MM.1S (cell line): Measurements from ENCODE around the gene BACE2.

Experiments
- DNase-seq: peaks from one replicate; pipeline ENCODE4 v3.0.0-alpha.2; 2015
- H2AFZ ChIP-seq: fragments of 300-600 bp; sonication (generic); 2 replicates; pipeline ENCODE4 v1.6.0; 2016; ENCODE audit warnings: antibody characterized with exemption, low read length
- H3F3A ChIP-seq: fragments of 300-600 bp; sonication (generic); 2 replicates; pipeline ENCODE4 v1.6.1; 2016; ENCODE audit warnings: mild to moderate bottlenecking, antibody characterized with exemption, low read length, moderate library complexity, mixed read lengths; ENCODE audit not compliant: insufficient read depth
- H3K27ac ChIP-seq: fragments of 300-600 bp; sonication (generic); 2 replicates; pipeline ENCODE4 v1.5.1; 2016; ENCODE audit warnings: mild to moderate bottlenecking, low read length
- H3K27me3 ChIP-seq: fragments of 300-600 bp; sonication (generic); replicated peaks from 2 replicates; pipeline ENCODE4 v1.6.0; 2016; ENCODE audit warnings: low read length; ENCODE audit not compliant: insufficient read depth
- H3K36me3 ChIP-seq: fragments of 300-600 bp; sonication (generic); replicated peaks from 2 replicates; pipeline ENCODE4 v1.6.1; 2016; ENCODE audit warnings: mild to moderate bottlenecking, low read length, mixed read lengths; ENCODE audit not compliant: insufficient read depth
- H3K4me1 ChIP-seq: fragments of 300-600 bp; sonication (generic); 2 replicates; pipeline ENCODE4 v1.6.1; 2016; ENCODE audit warnings: low read length, mixed read lengths
- H3K4me2 ChIP-seq: fragments of 300-600 bp; sonication (generic); 2 replicates; pipeline ENCODE4 v1.6.0; 2016; ENCODE audit warnings: low read depth, low read length
- H3K4me3 ChIP-seq: fragments of 300-600 bp; sonication (generic); 2 replicates; pipeline ENCODE4 v1.5.1; 2016; ENCODE audit warnings: low read length, mixed read lengths
- H3K79me2 ChIP-seq: fragments of 300-600 bp; sonication (generic); 2 replicates; pipeline ENCODE4 v1.6.1; 2016; ENCODE audit warnings: mixed run types, low read length, mixed read lengths
- H3K9ac ChIP-seq: fragments of 300-600 bp; sonication (generic); 2 replicates; pipeline ENCODE4 v1.6.1; 2016; ENCODE audit warnings: low read length, mixed read lengths
- H3K9me2 ChIP-seq: fragments of 300-600 bp; sonication (generic); replicated peaks from 2 replicates; pipeline ENCODE4 v1.6.1; 2016; ENCODE audit warnings: mild to moderate bottlenecking, low read length, mixed read lengths; ENCODE audit not compliant: insufficient read depth
- H3K9me3 ChIP-seq: fragments of 300-600 bp; sonication (generic); replicated peaks from 2 replicates; pipeline ENCODE4 v1.6.1; 2016; ENCODE audit warnings: mild to moderate bottlenecking, low read length, mixed read lengths; ENCODE audit not compliant: insufficient read depth
- H4K20me1 ChIP-seq: fragments of 300-600 bp; sonication (generic); 2 replicates; pipeline ENCODE4 v1.6.1; 2016; ENCODE audit warnings: mild to moderate bottlenecking, low read length, moderate library complexity, mixed read lengths; ENCODE audit not compliant: insufficient read depth
- EZH2 ChIP-seq: fragments of 300-600 bp; sonication (generic); optimal IDR thresholded peaks from 2 replicates; pipeline ENCODE3; 2017; ENCODE audit warnings: low read depth, mild to moderate bottlenecking, antibody characterized with exemption, low read length, mixed read lengths
- EZH2phosphoT487 ChIP-seq: fragments of 300-600 bp; sonication (generic); IDR thresholded peaks from 2 replicates; pipeline ENCODE4 v1.6.1; 2018; ENCODE audit warnings: antibody characterized with exemption, low read length
- TF ChIP-seq, protein P1 (sequence below): fragments of 300-600 bp; sonication (generic); IDR thresholded peaks from 2 replicates; pipeline ENCODE4 v1.5.1; 2016; ENCODE audit warnings: antibody characterized with exemption, low read length, mixed read lengths

The BACE2 gene

DNA sequence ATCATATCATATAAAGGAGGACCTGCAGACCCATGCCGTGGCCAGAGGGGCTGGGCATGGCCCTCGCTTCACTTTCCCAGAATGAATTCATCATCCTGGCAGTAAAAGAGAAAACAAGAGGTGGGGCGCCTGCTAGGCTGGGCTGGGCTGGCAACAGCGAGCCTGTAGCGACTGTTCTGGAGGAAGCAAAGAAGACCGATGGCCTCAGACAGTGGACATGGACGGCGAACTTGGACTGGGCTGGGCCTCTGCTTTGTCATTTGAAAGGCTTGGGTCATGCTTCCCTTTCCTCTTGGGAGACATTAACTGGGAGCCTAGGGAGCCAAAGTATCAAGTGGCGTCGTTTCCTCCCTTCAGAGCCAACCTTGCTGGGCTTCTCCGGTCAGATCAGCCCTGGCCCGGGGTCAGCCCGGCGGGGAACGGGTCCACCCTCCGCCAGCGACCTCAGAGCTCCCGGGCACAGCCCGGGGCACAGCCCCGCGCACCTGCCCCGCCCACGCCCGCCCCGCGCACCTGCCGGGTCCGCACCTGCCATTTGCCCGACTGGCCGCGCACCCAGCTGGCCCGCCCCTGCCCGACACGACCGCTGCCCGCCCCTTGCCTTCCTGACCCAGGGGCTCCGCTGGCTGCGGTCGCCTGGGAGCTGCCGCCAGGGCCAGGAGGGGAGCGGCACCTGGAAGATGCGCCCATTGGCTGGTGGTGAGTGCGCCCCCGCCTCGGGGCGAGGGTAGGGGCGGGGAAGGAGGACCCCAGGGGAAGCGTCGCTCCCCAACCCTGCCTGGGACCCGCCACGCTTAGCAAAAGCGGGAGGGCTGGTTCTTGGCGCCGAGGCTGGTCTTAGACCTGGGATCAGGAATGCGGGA is 148.5 kb downstream of the BACE2 start, which contains the start of gene FAM3B:
FAM3B (plus strand) TSS at position 602 of the 863 bp plus-strand sequence; CDS start at position 681, 79 bp downstream.
- TF ChIP-seq, protein P1, sequence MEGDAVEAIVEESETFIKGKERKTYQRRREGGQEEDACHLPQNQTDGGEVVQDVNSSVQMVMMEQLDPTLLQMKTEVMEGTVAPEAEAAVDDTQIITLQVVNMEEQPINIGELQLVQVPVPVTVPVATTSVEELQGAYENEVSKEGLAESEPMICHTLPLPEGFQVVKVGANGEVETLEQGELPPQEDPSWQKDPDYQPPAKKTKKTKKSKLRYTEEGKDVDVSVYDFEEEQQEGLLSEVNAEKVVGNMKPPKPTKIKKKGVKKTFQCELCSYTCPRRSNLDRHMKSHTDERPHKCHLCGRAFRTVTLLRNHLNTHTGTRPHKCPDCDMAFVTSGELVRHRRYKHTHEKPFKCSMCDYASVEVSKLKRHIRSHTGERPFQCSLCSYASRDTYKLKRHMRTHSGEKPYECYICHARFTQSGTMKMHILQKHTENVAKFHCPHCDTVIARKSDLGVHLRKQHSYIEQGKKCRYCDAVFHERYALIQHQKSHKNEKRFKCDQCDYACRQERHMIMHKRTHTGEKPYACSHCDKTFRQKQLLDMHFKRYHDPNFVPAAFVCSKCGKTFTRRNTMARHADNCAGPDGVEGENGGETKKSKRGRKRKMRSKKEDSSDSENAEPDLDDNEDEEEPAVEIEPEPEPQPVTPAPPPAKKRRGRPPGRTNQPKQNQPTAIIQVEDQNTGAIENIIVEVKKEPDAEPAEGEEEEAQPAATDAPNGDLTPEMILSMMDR, result no peak
- TF ChIP-seq EZH2phosphoT487 (no peak), EZH2 (no peak)
- no peak within 1 kb of the TSS for H3K9ac ChIP-seq
- H3K36me3 ChIP-seq, result no peaks in the 10 kb centered on the region
- no peak for DNase-seq
- no peaks in the 10 kb centered on the region for H4K20me1 ChIP-seq
- H3K27ac ChIP-seq, result no peak within 1 kb of the TSS
- no peak within 1 kb of the TSS for H3K4me3 ChIP-seq
- H3K27me3 ChIP-seq, result no peaks in the 10 kb centered on the region
- no peak within 1 kb of the TSS for H2AFZ ChIP-seq
- H3K79me2 ChIP-seq, result no peaks in the 10 kb centered on the region
- H3F3A ChIP-seq, result no peaks in the 10 kb centered on the region; the same call in 1 of the 2 replicates
- no peak within 1 kb of the TSS for H3K4me2 ChIP-seq
- H3K9me3 ChIP-seq, result no peaks in the 10 kb centered on the region
- H3K4me1 ChIP-seq, result peaks cover 7% of the 10 kb centered on the region
- H3K9me2 ChIP-seq, result no peaks in the 10 kb centered on the region

DNA sequence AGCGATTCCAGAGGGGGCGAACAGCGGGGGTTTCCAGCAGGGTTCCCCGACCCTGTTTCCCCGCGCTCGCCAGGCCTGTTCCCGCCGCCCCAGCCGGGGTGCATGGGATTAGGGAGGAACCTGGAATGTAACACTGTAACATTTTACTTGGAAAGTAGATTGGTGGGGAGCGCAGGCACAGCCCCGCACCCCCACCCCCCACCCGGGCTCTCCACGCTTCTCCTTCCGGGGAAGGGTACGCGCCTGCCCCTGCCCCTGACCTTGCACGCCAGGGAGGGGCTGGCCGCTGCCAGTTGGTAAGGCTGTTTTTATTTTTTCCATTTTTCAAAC is 149.1 kb downstream of the BACE2 start:
- no peak overlapping the region for H3K4me2 ChIP-seq
- TF ChIP-seq, protein P1, result no peak
- TF ChIP-seq EZH2phosphoT487, result no peak
- TF ChIP-seq EZH2, result no peak
- H3K4me3 ChIP-seq, result no peak overlapping the region

DNA sequence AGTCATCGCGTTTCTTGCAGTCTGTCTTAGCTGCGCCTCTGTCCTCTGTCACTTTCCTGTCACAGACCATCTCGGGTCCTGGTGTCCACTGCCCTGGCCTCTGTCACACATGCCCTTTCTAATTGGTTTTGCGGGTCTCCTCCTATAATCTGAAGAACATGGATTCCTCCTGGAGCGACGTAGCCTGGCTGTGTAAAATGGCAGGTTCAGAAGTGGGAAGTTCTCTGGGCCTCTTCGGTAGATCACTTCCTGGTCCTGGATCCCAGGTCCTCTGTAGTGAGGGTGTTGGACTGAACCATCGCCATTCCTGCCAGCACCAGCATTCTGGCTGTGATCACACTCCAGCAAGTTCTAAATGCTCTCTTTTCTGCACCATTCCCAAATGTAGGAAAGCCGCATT is 149.5 kb downstream of the BACE2 start:
- DNase-seq, result no peak
- no peaks in the 10 kb centered on the region for H3K27me3 ChIP-seq
- no peak overlapping the region for H3K27ac ChIP-seq
- H3K9me2 ChIP-seq, result no peaks in the 10 kb centered on the region
- H3K9ac ChIP-seq, result no peak overlapping the region
- no peak overlapping the region for H2AFZ ChIP-seq
- no peaks in the 10 kb centered on the region for H4K20me1 ChIP-seq
- peaks cover 17% of the 10 kb centered on the region for H3K4me1 ChIP-seq
- no peaks in the 10 kb centered on the region for H3K36me3 ChIP-seq
- no peaks in the 10 kb centered on the region for H3K9me3 ChIP-seq
- H3K4me2 ChIP-seq, result no peak overlapping the region
- TF ChIP-seq EZH2 (no peak), EZH2phosphoT487 (no peak)
- TF ChIP-seq, protein P1, result no peak
- H3K4me3 ChIP-seq, result no peak overlapping the region
- H3K79me2 ChIP-seq, result no peaks in the 10 kb centered on the region
- H3F3A ChIP-seq, result no peaks in the 10 kb centered on the region; the same call in 1 of the 2 replicates

More for the DNA sequence above, 149.1 kb downstream of the BACE2 start:
- H3K27ac ChIP-seq, result no peak overlapping the region
- no peaks in the 10 kb centered on the region; the same call in 1 of the 2 replicates for H3F3A ChIP-seq
- DNase-seq, result no peak
- no peaks in the 10 kb centered on the region for H3K9me3 ChIP-seq
- H4K20me1 ChIP-seq, result no peaks in the 10 kb centered on the region
- H3K79me2 ChIP-seq, result no peaks in the 10 kb centered on the region
- no peaks in the 10 kb centered on the region for H3K27me3 ChIP-seq
- H3K36me3 ChIP-seq, result no peaks in the 10 kb centered on the region
- H3K9me2 ChIP-seq, result no peaks in the 10 kb centered on the region
- no peak overlapping the region for H3K9ac ChIP-seq
- H3K4me1 ChIP-seq, result peaks cover 13% of the 10 kb centered on the region
- no peak overlapping the region for H2AFZ ChIP-seq
